ELF-1 (cell line): ENCODE measurements around the gene CAPN3.
A peak's percentile ranks its signal among the peaks of the same experiment; 100 is the strongest.

ENCODE experiments used
- DNase-seq: peaks from one replicate; pipeline ENCODE4 v3.0.0-alpha.2; 2016; ENCODE audit warnings: low read depth, low spot score

Gene CAPN3

GRCh38 chr15:42356851-42357250, 2.5 kb upstream of the CAPN3 start:
- no peak for DNase-seq

DNA sequence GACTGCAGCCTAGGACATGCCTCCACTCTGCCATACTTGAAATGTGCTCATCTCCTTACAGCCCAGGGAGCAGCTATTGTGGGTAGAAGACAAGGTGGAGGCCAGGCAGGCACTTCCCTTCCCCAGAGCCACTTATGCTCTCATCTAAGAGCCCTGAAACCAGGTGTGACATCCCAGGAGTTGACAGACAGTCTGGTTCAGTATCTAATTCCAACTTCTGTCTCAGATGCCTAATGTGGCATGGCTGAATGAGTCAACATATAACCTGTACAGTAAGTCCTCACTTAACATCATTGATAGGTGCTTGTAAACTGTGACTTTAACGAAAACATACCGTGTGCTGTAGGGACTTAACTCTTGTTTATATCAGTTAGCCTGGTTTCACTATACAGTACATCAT, 1.2 kb upstream of the CAPN3 start:
- DNase-seq = no peak

GRCh38 chr15:42359985-42360384, 684 bp downstream of the CAPN3 start:
- DNase-seq = no peak

DNA sequence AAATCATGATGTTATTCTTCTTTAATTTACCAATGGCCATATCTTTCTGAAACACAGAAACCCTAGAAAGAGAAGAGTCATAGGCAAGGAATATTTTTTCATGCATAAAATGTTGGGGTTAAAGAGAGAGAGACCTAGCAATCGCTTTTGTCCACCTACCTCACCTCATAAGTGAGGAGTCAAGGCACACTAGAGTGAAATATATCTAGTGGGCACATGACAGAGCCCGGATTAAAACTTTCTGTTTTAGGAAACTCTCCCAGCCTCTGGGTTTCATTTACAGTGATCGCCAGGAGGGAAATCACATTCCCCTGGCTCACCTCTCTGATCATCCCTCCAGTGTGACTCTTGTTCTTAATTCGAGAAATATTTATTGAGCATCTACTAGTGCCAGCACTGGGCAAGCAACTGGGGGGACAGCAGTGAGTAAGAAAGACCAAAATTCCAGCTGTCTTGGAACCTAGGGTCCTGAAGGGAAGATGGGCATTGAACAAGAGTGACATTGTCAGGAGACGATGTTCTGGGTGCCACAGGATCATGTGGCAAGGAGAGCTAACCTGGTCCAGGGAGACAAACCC, 1.3 kb downstream of the CAPN3 start:
- no peak for DNase-seq

DNA sequence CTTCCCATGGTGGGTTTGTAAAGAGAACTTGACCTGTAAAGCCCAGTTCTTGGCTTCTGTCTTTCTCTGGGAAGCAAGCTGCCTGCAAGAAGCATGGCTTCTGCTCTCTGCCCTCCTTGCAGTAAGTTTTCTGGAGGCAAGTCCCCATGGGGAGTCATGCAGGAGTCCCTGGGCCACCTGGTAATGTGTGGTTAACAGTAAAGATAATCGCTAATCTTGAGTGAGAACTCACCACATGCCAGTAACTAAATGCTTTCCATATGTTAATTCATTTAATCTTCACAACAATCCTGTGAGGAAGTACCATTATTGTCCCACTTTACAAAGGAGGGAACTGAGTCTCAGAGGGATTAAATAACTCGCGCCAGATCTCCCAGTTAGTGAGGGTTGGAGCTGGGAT, 4.2 kb downstream of the CAPN3 start:
- no peak for DNase-seq

DNA sequence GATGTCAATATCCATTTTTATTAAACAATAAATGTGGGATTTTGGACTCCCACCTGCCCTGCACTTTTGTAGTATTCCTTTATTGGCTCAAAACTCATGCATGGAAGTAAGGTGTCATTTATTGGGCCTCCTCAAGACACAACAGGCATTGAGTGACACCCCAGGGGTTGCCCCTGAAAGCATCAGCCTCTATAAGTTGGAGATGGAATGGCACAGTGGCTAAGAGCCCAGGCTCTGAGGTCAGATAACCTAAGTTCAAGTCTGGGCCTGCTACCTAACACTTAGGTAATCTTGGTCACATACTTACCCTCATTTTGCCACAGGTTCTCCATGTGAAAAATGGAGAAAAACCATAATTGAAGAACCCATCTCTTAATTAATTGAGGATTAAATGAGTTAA, 4.6 kb downstream of the CAPN3 start:
- DNase-seq = no peak

DNA sequence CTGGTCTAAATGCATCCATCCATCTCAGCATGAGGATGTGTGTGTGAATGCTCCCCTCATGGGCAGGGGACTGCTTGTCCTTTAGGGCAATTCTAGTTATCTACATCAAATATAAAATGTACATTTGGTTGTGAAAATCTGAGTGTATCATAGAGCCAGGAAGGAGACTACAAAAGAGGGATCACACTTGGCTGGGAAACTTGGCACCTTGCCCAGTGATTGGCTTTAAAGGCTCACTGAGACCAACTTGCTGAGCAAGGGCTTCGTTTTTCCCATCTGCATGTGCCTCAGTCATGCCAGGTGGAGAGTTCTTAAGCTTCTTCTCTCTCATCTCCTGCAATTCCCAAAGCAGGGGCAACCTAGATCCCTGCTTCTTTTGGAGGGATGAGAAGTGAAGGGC, 5.2 kb downstream of the CAPN3 start:
- no peak for DNase-seq

GRCh38 chr15:42365921-42366550, 6.7 kb downstream of the CAPN3 start:
- DNase-seq = no peak

GRCh38 chr15:42367041-42367440, 7.7 kb downstream of the CAPN3 start:
- no peak for DNase-seq

DNA sequence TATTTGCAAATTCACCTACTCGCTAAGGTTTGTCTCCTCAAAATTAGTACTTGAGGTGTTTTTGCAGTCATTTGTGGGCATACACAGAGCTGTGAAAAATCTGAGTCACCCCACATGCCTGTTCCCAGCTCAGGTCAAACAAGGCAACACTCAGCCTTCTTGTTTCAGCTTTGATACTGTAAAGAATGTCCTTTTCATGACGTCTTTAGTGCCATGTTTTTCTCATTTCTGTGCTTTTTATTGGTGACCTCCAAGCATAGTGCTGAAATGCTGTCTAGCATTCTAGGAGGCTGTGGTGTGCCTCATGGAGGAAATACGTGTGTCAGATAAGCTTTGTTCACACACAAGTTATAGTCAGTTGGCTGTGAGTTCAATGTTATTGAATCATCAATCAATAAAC, 8.8 kb downstream of the CAPN3 start:
- DNase-seq = no peak

DNA sequence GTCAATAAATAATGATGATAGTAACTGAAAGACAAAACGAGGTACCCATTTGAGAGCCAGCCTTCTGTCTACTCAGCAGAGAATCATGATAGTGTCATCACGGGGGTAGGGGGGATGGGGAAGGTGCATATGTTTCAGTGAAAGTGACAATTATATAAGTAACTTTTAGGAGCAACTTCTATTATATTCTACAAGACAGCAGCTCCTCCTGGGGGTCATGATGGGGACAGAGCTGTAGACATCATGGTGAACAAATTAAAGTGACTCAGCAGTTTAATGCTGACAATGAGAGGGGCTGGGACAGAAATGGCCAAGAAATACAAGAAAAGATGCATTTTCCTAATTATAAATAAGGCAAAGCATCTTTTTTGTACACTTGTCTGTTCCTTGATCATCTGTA, 11.8 kb downstream of the CAPN3 start:
- DNase-seq = no peak

DNA sequence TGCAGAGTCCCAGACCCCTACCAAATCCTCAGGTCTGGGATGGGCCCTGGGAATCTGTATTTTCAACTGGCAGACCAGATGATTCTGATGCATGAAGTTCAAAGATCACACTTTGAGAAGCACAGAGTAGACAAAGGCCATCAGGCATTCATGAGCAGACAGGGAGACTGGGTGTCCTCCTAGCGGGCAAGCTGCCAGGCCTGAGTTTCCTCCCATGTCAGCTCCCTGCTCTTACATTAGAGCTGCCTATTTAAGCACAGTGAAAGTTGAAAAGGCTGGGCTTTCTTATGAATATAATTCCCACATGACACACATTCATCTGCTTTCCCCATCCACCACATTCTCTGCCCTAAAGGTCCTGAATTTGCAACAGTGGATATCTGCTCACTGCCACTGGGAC, 14.0 kb downstream of the CAPN3 start:
- no peak for DNase-seq

DNA sequence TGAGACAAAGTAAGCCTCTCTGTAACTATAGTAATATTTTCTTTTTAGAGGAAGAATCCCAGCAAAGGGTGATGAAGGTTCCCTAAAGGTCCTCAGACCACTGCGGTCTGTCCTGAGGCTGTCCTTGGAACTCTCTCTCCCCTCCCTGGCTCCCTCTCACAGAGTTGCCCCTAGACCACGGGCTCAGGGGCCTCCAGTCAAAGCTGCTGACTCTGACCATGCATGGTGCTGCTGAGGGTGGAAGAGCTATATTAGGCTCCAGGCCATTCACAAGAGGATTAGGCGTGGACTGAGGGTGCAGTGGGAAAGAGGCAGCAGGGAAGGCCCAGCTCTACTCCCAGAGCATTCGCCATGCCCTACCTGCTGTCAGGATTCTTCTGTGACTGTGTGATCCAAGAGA, 14.6 kb downstream of the CAPN3 start:
- DNase-seq = no peak

- no peak for DNase-seq
Measured at GRCh38 chr15:42374810-42375209, 15.5 kb downstream of the CAPN3 start.

DNA sequence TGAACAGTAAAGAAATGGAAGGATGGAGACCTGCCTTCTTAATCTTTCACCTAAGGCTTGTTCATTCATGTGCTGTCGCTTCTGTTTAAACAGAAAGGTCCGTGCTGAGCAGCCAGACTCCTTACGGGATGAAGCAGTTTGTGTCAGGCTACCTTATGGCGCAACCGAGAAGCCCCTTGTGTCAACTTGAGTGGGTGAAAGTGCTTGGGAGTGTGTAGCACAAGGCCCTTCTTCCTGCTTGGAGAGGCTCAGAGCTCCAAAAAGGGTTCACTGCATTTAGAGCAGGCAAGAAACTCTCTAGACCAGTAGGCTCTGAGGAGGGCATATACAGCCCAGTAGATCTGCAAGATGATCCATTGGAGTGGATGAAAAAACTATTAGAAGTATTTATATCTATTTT, 16.0 kb downstream of the CAPN3 start:
- DNase-seq = no peak

DNA sequence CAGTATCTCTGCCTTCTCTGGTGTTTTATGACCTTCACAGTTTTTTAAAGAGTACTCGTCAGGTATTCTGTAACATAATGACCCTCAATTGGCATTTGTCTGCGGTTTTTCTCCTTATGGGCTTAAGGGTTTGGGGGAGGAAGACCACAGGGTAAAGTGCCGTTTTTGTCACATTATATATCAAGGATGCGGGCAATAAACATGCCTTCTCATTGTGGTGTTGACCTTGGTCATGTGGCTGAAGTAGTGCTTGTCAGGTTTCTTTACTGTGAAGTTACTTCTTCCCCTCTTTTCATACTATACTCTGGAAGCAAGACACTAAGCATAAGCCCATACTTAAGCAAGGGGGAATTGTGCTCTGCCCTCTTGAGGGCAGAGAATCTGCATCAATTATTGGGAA, 16.6 kb downstream of the CAPN3 start:
- DNase-seq = no peak

GRCh38 chr15:42378011-42378410, 18.7 kb downstream of the CAPN3 start:
- DNase-seq = peak; percentile 49

DNA sequence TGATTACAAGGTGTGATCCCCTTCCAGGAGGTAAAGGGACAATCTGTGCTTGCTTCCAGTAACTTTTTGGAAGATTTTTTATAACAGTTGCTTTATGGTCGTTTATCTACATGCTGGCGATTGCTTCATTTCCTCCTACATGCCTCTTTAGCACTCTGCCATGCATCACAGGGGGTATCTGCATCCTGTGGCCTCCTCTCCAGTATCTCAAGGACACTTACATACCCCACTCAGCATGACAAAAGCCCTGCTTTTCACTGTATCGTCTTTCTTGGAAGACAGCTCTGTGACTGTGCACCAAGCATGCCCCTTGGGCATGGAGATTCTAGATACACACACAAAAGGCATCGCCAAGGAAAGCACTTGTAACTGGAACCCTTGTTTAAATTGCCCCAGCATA, 25.3 kb downstream of the CAPN3 start:
- peak; percentile 91 for DNase-seq

DNA sequence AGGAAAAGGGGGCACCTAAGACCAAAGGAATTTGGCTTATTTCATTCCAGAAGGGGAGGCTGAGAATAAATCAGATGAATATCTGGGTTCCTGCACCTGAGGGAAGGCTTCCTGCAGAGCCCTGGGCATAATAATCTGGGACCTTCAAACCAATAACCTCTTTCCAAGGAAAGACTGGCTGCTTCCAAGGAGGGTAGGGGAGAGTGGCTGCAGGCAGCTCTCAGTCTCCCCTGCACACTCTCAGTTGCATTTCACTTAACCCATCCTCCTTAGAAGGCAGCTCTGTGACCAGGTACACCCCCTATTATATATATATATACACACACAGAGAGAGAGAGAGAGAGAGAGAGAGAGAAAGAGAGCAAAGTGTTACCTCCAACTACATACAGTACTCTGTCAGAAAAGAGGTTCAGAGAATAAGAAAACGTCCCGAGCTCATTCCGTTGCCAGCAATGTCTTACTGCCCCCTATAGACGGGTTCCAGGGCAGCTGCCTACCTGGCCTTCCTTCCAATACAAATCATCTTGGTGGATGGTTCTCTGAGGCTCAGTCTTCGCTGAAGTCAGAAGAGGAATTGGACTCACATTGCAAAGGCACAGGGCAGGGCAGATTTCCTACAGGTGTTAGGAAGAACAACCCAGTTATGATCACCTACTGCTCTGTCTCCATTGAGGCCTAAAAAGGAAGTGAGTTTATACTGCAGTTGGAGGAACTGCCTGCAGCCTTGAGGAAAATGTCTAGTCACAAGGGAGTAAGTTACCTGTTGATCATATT, 26.1 kb downstream of the CAPN3 start:
- peak; percentile 86 for DNase-seq

GRCh38 chr15:42385980-42386700, 26.8 kb downstream of the CAPN3 start:
- peak; percentile 21 for DNase-seq

DNA sequence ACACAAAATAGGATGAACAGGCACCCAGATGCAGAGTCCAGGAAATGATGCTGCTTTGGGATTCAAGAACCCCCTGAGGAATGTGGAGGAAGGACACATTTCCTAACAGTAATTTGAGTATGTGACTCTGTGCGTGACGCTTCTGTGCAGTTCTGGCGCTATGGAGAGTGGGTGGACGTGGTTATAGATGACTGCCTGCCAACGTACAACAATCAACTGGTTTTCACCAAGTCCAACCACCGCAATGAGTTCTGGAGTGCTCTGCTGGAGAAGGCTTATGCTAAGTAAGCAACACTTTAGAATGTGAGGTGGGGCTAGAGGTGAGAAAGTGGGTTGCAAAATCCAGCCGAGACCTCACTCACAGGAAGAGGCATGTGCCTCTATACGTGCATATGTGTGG, 28.3 kb downstream of the CAPN3 start:
- no peak for DNase-seq

GRCh38 chr15:42392309-42393024, 33.2 kb downstream of the CAPN3 start:
- peak; percentile 69 for DNase-seq
